Stimulated activated CD8-positive, alpha-beta memory T cell treated with anti-CD3 and anti-CD28 coated beads, Interleukin-4, amount 100 ng/mL, for 48 hours (primary cell): ENCODE data around the gene OR10H2.

Experiments used
- DNase-seq: peaks from one replicate; pipeline ENCODE4 v3.0.0-alpha.2; 2020

The OR10H2 gene

DNA sequence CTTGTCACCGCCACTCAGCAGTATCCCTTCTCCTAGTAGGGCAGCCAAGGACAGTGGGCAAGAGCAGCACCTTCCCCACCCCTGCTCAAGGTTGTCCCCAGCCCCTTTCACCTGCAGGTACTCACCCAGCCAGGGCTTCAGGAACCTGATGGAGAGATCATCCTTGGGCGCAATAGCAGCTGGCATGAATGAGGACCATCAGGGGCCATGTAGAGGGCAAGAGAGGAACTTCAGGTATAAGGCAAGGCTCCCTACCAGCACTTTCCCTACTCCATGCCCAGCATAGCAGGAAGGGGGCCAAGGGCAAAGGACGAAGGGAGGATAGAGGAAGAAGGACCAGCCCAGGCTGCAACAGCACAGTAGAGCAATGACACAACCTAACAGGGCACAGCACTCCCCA is 46.3 kb downstream of the OR10H2 start:
- peak; percentile 1 for DNase-seq

DNA sequence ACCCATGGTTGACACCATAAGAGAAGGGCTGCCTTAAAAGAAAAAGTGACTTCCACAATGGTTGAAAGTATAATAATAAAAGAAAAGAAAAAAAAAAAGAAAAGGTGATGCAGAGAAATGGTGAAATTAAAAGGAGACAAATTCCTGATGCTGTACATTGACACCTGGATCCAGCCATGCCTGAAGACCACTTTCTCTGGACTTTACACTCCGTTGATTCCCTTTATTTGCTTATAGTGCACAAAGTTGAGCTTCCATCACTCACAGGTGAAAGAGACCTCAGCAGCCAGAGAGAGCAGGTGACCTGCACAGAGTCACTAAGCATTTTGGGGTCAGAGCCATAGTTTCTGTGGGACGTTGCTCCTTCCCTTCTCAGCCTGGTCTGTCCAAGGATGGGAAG is 47.4 kb downstream of the OR10H2 start:
- peak; percentile 3 for DNase-seq

DNA sequence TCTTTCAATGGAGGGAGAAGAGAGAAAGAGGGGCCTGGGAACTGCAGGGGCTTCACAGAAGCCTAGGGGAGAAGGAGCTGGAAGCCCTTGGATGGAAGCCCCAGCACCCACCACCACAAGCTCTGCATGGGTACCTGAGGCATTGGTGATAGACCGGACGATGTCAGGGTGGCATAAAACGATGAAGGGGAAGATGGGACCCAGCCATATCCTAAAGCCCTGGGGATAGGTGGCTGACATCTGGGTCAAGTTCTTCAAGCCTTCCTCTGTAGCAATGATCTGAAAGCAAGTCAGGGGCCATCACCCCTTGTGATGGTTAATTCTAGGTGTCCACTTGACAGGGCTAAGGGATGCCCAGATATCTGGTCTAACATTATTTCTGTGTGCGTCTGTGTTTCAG is 48.4 kb downstream of the OR10H2 start:
- no peak for DNase-seq

DNA sequence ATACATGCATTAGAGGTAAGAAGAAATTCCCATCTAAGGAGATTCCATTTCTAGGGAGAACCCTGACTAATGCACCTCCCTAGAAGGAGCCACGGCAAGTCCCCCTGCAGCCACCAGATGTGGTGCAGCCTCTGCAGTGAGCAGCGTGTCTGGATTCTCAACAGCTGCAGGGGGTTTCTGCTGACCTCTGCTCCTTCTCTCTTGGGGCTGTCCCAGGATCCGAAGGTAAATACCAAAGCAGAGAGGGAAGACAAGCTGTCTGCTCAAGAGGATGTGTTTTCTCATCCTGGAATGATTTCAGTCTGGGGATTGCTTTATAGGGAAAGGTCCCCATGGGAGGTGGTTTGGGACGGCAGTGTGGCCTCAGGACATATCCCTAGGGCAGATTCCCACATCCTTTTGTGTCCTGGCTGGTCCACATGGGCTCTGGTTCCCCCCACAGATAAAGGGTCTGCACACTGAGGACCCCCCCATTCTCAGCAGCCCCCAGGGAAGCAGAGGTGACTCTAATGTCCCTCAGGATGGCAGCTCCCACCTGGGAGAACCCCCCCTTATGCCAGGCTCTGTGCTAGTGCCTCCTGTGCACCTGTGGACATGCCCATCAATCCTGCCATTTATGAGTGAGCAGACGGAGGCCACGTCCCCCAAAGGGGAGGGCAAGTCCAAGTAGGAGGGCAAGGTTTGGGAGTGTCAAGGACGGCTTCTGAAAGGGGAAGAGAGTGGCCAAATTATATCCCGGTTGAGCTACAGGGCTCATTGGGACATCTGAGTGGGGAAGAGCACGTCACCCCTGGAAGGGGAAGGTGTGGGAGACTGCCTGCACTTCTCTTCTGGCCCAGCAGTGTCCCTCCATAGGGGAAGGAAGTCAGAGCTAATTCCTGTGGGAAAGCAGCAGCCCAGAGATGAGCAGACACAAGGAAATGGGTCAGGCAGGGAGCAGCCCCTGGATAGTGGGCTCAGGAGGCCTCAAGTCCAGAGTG is 49.5 kb downstream of the OR10H2 start:
- peak; percentile 7 for DNase-seq
